SK-N-SH (cell line): ENCODE measurements around the gene ADGRA1.

Experiments
- FOSL2 ChIP-seq: IDR thresholded peaks from 2 replicates; pipeline ENCODE4 v1.4.0; 2012; ENCODE audit warnings: low read depth, mild to moderate bottlenecking, moderate library complexity, borderline replicate concordance
- FOXJ3 ChIP-seq: sonication (generic); formaldehyde crosslinking; IDR thresholded peaks from 2 replicates; pipeline ENCODE4 v1.5.1; 2020; ENCODE audit warnings: mild to moderate bottlenecking, missing genetic modification reagents
- GABPA ChIP-seq: IDR thresholded peaks from 2 replicates; pipeline ENCODE4 v1.4.0; 2012; ENCODE audit warnings: low read depth, mild to moderate bottlenecking
- MEF2A ChIP-seq: IDR thresholded peaks from 2 replicates; pipeline ENCODE4 v1.4.0; 2012; ENCODE audit warnings: low read depth, borderline replicate concordance
- RFX5 ChIP-seq: IDR thresholded peaks from 2 replicates; pipeline ENCODE4 v1.6.1; 2012; ENCODE audit warnings: mild to moderate bottlenecking, improper control_type of control experiment, low read length
- TCF12 ChIP-seq: IDR thresholded peaks from 2 replicates; pipeline ENCODE4 v1.4.0; 2012
- TEAD4 ChIP-seq: IDR thresholded peaks from 2 replicates; pipeline ENCODE4 v1.4.0; 2012; ENCODE audit warnings: mild to moderate bottlenecking, borderline replicate concordance; ENCODE audit not compliant: insufficient read depth
- TF ChIP-seq, protein P1 (sequence below): fragments of 200-600 bp; sonication (generic); IDR thresholded peaks from 2 replicates; pipeline ENCODE4 v1.6.1; 2017; ENCODE audit warnings: antibody characterized with exemption, mild to moderate bottlenecking, moderate library complexity
- TF ChIP-seq, protein P2 (sequence below): fragments of 150-350 bp; IDR thresholded peaks from 2 replicates; pipeline ENCODE4 v1.6.1; 2016; ENCODE audit warnings: mild to moderate bottlenecking, low read depth, low read length

DNA sequence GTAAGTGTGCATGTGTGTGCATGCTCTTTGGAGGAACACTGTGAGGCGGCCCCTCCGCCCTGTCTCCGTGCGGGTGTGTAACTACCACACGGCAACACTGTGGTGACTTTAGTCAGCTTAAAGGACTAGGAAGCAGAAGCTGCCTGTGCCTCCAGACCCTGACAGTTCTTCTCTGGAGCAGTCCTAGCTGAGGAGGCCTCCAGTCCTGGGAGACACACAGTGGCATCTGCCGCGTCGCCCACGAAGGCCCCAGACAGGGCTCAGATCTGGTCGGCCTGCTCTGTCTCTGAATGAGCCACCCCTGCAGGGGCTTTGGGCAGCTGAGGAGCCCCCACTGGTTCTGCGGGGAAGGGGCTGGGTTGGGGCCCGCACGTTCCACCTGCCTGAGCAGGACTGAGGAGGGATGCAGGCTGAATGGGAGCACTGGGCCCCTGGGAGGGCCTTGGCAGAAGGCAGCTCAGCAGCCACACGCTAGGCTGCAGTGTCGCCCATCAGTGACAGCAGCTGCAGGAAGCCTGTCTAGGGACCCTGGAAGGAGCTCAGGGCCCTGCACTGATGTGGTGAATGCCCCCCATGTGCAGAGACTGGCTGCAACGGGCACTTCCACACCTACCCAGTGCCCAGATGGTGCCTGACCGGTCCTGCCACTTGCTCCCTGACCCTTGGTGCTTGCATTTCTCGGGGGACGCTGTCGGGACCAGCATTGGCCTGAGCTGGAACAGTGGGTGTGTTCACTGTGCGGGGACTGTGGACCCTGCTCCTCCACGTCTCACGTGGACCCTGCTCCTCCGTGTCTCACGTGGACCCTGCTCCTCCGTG lies 45.0 kb downstream of the ADGRA1 start:
- TF ChIP-seq, protein P1, sequence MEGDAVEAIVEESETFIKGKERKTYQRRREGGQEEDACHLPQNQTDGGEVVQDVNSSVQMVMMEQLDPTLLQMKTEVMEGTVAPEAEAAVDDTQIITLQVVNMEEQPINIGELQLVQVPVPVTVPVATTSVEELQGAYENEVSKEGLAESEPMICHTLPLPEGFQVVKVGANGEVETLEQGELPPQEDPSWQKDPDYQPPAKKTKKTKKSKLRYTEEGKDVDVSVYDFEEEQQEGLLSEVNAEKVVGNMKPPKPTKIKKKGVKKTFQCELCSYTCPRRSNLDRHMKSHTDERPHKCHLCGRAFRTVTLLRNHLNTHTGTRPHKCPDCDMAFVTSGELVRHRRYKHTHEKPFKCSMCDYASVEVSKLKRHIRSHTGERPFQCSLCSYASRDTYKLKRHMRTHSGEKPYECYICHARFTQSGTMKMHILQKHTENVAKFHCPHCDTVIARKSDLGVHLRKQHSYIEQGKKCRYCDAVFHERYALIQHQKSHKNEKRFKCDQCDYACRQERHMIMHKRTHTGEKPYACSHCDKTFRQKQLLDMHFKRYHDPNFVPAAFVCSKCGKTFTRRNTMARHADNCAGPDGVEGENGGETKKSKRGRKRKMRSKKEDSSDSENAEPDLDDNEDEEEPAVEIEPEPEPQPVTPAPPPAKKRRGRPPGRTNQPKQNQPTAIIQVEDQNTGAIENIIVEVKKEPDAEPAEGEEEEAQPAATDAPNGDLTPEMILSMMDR: no peak
- TF ChIP-seq GABPA (no peak), RFX5 (no peak), TEAD4 (no peak), FOXJ3 (CRISPR knock-in tag) (no peak), MEF2A (no peak), FOSL2 (no peak), TCF12 (no peak)
- TF ChIP-seq, protein P2, sequence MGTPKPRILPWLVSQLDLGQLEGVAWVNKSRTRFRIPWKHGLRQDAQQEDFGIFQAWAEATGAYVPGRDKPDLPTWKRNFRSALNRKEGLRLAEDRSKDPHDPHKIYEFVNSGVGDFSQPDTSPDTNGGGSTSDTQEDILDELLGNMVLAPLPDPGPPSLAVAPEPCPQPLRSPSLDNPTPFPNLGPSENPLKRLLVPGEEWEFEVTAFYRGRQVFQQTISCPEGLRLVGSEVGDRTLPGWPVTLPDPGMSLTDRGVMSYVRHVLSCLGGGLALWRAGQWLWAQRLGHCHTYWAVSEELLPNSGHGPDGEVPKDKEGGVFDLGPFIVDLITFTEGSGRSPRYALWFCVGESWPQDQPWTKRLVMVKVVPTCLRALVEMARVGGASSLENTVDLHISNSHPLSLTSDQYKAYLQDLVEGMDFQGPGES: no peak
